Activated CD8-positive, alpha-beta T cell treated with anti-CD3 and anti-CD28 coated beads for 36 hours (primary cell): Measurements from ENCODE around the gene FRMD4A. TPM values are rescaled to one million over a fixed set of nuclear protein-coding genes. Genes with fewer than 3 reads are reported as not detected.

ENCODE experiments used
- ATAC-seq: fragments of 200-7000 bp; cut with Tn5 transposase; one replicate; pipeline ENCODE4 v1.10.0; 2021; ENCODE audit warnings: mild to moderate bottlenecking, moderate library complexity
- CTCF ChIA-PET: fragments of 350-600 bp; sonication (Branson Sonifier 250); formaldehyde crosslinking; loops from one replicate; lab custom pipeline; 2021; ENCODE audit warnings: antibody characterized with exemption; lab: Charles Lee
- POLR2A ChIA-PET: fragments of 350-600 bp; sonication (Branson Sonifier 250); formaldehyde crosslinking; loops from one replicate; lab custom pipeline; 2021; ENCODE audit warnings: antibody characterized with exemption; lab: Charles Lee
- DNase-seq: peaks from one replicate; pipeline ENCODE4 v3.0.0-alpha.2; 2020
- H3K27ac Mint-ChIP-seq: one replicate; pipeline ENCODE4 v1.8.0; 2021; ENCODE audit warnings: mild to moderate bottlenecking, mixed read lengths
- H3K27me3 Mint-ChIP-seq: one replicate; pipeline ENCODE4 v1.8.0; 2021; ENCODE audit warnings: mixed read lengths
- H3K36me3 Mint-ChIP-seq: one replicate; pipeline ENCODE4 v1.8.0; 2021; ENCODE audit warnings: low read depth, mixed read lengths
- H3K4me1 Mint-ChIP-seq: one replicate; pipeline ENCODE4 v1.8.0; 2021; ENCODE audit warnings: low read depth, mixed read lengths
- H3K4me3 Mint-ChIP-seq: one replicate; pipeline ENCODE4 v1.8.0; 2021; ENCODE audit warnings: mild to moderate bottlenecking, moderate library complexity, mixed read lengths
- H3K9me3 Mint-ChIP-seq: one replicate; pipeline ENCODE4 v1.8.0; 2021; ENCODE audit warnings: mixed read lengths
- CTCF ChIP-seq: fragments of 200-600 bp; IDR thresholded peaks from one replicate; pipeline ENCODE4 v1.8.0; 2022; ENCODE audit warnings: antibody characterized with exemption, mild to moderate bottlenecking
- intact Hi-C: fragments of 100-400 bp; cut with micrococcal nuclease; formaldehyde crosslinking; loops from one replicate; pipeline ENCODE4 v1.10.0; 2022
- total RNA-seq, 2 experiments: library from RNA; stranded (reverse); gene quantifications; one replicate each; pipeline ENCODE4 v1.2.3, GENCODE V29; 2021

FRMD4A gene
- total RNA-seq, 2 experiments from 2014 or later = 2.1 to 2.8 TPM

GRCh38 chr10:14247377-14248116, 83.2 kb downstream of the FRMD4A start:
- H3K9me3 Mint-ChIP-seq = peaks cover 3% of the 10 kb centered on the region
- no peak overlapping the region for H3K27ac Mint-ChIP-seq
- POLR2A ChIA-PET = no interaction called here
- intact Hi-C loops = no loop called here
- no peaks in the 10 kb centered on the region for H3K4me1 Mint-ChIP-seq
- peaks cover 15% of the 10 kb centered on the region for H3K27me3 Mint-ChIP-seq
- DNase-seq = no peak
- CTCF ChIA-PET = no interaction called here
- H3K36me3 Mint-ChIP-seq = no peaks in the 10 kb centered on the region
- H3K4me3 Mint-ChIP-seq = no peak overlapping the region
- no peak for TF ChIP-seq CTCF
- no peak for ATAC-seq

GRCh38 chr10:14244801-14245211, 85.9 kb downstream of the FRMD4A start:
- POLR2A ChIA-PET = no interaction called here
- DNase-seq (no peak), ATAC-seq (no peak)
- no peaks in the 10 kb centered on the region for H3K36me3 Mint-ChIP-seq
- no peak overlapping the region for H3K4me3 Mint-ChIP-seq
- CTCF ChIA-PET = no interaction called here
- H3K27me3 Mint-ChIP-seq = peaks cover 23% of the 10 kb centered on the region
- intact Hi-C loops = no loop called here
- H3K9me3 Mint-ChIP-seq = no peaks in the 10 kb centered on the region
- no peak for TF ChIP-seq CTCF
- H3K4me1 Mint-ChIP-seq = peaks cover 5% of the 10 kb centered on the region
- no peak overlapping the region for H3K27ac Mint-ChIP-seq

- CTCF ChIA-PET = no interaction called here
- Mint-ChIP-seq H3K36me3 (no peaks in the 10 kb centered on the region), H3K4me1 (peaks cover 5% of the 10 kb centered on the region), H3K4me3 (no peak overlapping the region), H3K9me3 (no peaks in the 10 kb centered on the region), H3K27me3 (peaks cover 22% of the 10 kb centered on the region), H3K27ac (no peak overlapping the region)
- POLR2A ChIA-PET = no interaction called here
- DNase-seq (no peak), ATAC-seq (no peak)
- TF ChIP-seq CTCF = no peak
- intact Hi-C loops = no loop called here
Measured at GRCh38 chr10:14244147-14244546, 86.6 kb downstream of the FRMD4A start.

- no peak overlapping the region for H3K4me3 Mint-ChIP-seq
- CTCF ChIA-PET = no interaction called here
- intact Hi-C loops = no loop called here
- no peak overlapping the region for H3K27ac Mint-ChIP-seq
- POLR2A ChIA-PET = no interaction called here
- no peak for ATAC-seq
- H3K36me3 Mint-ChIP-seq = no peaks in the 10 kb centered on the region
- H3K4me1 Mint-ChIP-seq = peaks cover 5% of the 10 kb centered on the region
- DNase-seq = no peak
- no peaks in the 10 kb centered on the region for H3K9me3 Mint-ChIP-seq
- H3K27me3 Mint-ChIP-seq = peaks cover 22% of the 10 kb centered on the region
- no peak for TF ChIP-seq CTCF
Measured at GRCh38 chr10:14243221-14243620, 87.5 kb downstream of the FRMD4A start.

- Mint-ChIP-seq H3K4me3 (no peak overlapping the region), H3K9me3 (no peaks in the 10 kb centered on the region), H3K36me3 (no peaks in the 10 kb centered on the region), H3K27ac (no peak overlapping the region), H3K4me1 (peaks cover 5% of the 10 kb centered on the region), H3K27me3 (peaks cover 21% of the 10 kb centered on the region)
- TF ChIP-seq CTCF = no peak
- POLR2A ChIA-PET = no interaction called here
- CTCF ChIA-PET = interaction anchor here (0.7 kb wide), 1 partner anchor 45 kb away, joined by 3 read pairs; no protein-coding TSS in a partner anchor
- intact Hi-C loops = no loop called here
- ATAC-seq (no peak), DNase-seq (no peak)
Measured at GRCh38 chr10:14241196-14241595, 89.5 kb downstream of the FRMD4A start.
